Skeletal muscle satellite cell (primary cell): Measurements from ENCODE around the gene SEZ6. TPM values are rescaled to one million over a fixed set of nuclear protein-coding genes. Genes with fewer than 3 reads are reported as not detected.
A peak's percentile ranks its signal among the peaks of the same experiment; 100 is the strongest.

Experiments used
- H3K27me3 ChIP-seq: 2 replicates; pipeline ENCODE4 v1.7.0; 2013; ENCODE audit warnings: low read length; ENCODE audit not compliant: control insufficient read depth, insufficient read depth
- H3K36me3 ChIP-seq: 2 replicates; pipeline ENCODE4 v1.7.0; 2013; ENCODE audit warnings: mild to moderate bottlenecking, control low read depth, low read length; ENCODE audit not compliant: insufficient read depth
- H3K4me1 ChIP-seq: 2 replicates; pipeline ENCODE4 v1.7.0; 2013; ENCODE audit warnings: low read length; ENCODE audit not compliant: control insufficient read depth, insufficient read depth
- H3K4me2 ChIP-seq: 2 replicates; pipeline ENCODE4 v1.7.0; 2013; ENCODE audit warnings: mild to moderate bottlenecking, low read length
- H3K4me3 ChIP-seq: 2 replicates; pipeline ENCODE4 v1.7.0; 2013; ENCODE audit warnings: low read length
- H3K9ac ChIP-seq: 2 replicates; pipeline ENCODE4 v1.7.0; 2013; ENCODE audit warnings: mild to moderate bottlenecking, low read depth, low read length, moderate library complexity
- H3K9me3 ChIP-seq: replicated peaks from 2 replicates; pipeline ENCODE4 v1.7.0; 2013; ENCODE audit warnings: mild to moderate bottlenecking, control low read depth, low read length
- total RNA-seq: library from RNA; depleted of rRNA; stranded (reverse); fragments of >200 nt; gene quantifications from 2 replicates; pipeline ENCODE4 v1.2.3, GENCODE V29; 2012; rRNA removed

Gene SEZ6
- under 0.01 TPM in 1 of 2 replicates, not detected in the other for total RNA-seq

DNA sequence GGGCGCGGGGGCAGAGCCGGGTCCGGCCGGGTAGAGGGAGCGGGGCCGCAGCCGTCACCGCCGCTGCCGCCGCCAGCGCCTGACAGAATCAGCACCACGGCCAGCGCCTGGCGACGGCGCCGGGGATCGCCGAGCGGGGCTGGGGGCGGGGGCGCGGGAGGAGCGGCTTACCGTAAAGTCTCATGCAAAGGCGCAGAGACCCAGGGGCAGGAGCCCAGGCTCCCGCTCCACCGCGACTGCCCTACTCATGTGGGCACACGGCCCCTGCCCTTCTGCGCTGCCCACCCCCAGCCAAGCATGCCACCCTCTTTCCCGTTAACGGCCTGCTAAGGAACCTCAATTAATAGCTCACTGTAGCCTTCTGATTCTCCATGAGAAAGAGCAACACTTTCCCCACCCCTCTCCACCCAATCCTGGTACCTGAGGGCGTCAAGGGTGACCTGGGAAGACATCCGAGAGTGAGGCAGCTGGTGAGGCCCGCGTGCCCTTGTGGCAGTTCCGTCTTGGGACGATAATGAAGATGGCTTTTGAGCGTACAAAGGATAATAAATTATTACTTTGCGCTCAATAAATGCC is at the start of gene SEZ6:
SEZ6 (minus strand) TSS at position 98 of the 576 bp plus-strand sequence. CDS start 164 bp downstream, outside the sequence.
- no peaks in the 10 kb centered on the region for H3K9me3 ChIP-seq
- no peaks in the 10 kb centered on the region for H3K36me3 ChIP-seq
- H3K4me1 ChIP-seq: peaks cover 13% of the 10 kb centered on the region
- no peak within 1 kb of the TSS for H3K9ac ChIP-seq
- H3K4me3 ChIP-seq: no peak within 1 kb of the TSS
- H3K27me3 ChIP-seq: peaks cover 58% of the 10 kb centered on the region
- H3K4me2 ChIP-seq: peak within 1 kb of the TSS; percentile 7

DNA sequence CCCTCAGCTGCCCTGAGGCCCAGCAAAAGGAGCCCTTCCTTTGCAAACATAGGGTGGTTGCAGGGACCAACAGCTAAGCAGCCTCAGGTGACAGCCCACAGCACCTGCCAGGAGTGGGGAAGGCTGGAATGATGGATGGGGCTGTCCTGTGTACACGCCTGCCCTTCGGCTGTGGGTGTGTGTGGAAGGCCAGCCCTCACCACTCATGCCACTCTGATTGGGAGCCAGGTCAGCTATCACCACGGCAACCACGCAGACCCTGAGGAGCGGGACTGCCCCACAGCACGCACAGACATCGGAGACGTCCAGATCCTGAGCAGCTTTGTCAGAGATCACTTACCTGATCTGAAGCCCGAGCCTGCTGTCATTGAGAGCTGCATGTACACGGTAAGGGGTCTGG is 49.0 kb upstream of the SEZ6 start:
- Histone ChIP-seq H3K27me3 (peaks cover 24% of the 10 kb centered on the region), H3K9me3 (no peaks in the 10 kb centered on the region), H3K4me1 (peaks cover 5% of the 10 kb centered on the region), H3K36me3 (no peaks in the 10 kb centered on the region), H3K9ac (no peak overlapping the region), H3K4me3 (no peak overlapping the region), H3K4me2 (no peak overlapping the region)

DNA sequence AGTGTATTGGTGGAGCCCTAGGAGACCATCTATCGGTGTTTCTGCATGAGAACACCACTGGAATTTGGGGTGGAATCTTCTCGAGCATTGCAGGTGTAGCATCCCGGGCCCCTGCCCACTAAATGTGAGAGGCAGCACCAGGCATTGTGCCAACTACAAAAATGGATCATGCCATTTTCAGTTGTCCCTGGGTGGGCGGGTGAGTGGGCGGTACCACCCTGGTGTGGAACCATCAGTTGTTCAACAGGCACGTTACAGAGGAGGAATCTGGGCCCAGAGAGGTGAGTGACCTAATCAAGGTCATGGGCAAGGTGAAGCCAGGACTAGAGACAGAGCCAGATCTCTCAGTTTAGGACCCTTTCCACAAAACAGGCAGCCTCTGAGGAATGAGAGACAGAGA is 45.9 kb upstream of the SEZ6 start:
- H3K4me3 ChIP-seq: no peak overlapping the region
- no peak overlapping the region for H3K4me2 ChIP-seq
- peaks cover 29% of the 10 kb centered on the region for H3K4me1 ChIP-seq
- H3K9me3 ChIP-seq: no peaks in the 10 kb centered on the region
- no peaks in the 10 kb centered on the region for H3K36me3 ChIP-seq
- no peak overlapping the region for H3K9ac ChIP-seq
- peaks cover 29% of the 10 kb centered on the region for H3K27me3 ChIP-seq

DNA sequence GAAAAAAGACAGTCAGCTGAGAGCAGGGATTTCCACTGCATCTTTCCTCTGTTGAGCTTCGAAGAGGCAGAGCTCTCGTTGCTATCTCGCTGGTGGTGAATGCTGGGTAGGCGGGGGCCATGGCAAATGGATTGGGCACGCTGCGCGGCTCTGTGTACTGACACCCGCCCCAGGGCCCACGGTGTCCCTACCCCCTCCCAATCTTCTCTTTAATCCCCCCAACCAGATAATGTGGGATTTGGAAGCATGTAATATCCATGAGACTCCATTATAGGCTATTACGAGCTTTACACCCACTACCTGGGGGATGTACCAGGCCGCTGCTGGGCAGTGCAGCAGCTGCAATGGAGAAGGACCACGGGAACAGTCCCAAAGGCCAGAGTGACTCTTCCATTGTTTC is 45.4 kb upstream of the SEZ6 start:
- Histone ChIP-seq H3K36me3 (no peaks in the 10 kb centered on the region), H3K4me1 (peaks cover 35% of the 10 kb centered on the region), H3K9ac (no peak overlapping the region), H3K4me2 (no peak overlapping the region), H3K4me3 (no peak overlapping the region), H3K27me3 (peaks cover 33% of the 10 kb centered on the region), H3K9me3 (no peaks in the 10 kb centered on the region)

GRCh38 chr17:29050176-29050575 is 44.3 kb upstream of the SEZ6 start:
- H3K36me3 ChIP-seq: no peaks in the 10 kb centered on the region
- no peak overlapping the region for H3K9ac ChIP-seq
- H3K9me3 ChIP-seq: no peaks in the 10 kb centered on the region
- no peak overlapping the region for H3K4me2 ChIP-seq
- H3K4me1 ChIP-seq: peaks cover 36% of the 10 kb centered on the region
- no peak overlapping the region for H3K4me3 ChIP-seq
- peaks cover 27% of the 10 kb centered on the region for H3K27me3 ChIP-seq

- H3K36me3 ChIP-seq: no peaks in the 10 kb centered on the region
- peaks cover 30% of the 10 kb centered on the region for H3K27me3 ChIP-seq
- no peak overlapping the region for H3K4me3 ChIP-seq
- H3K4me1 ChIP-seq: peaks cover 36% of the 10 kb centered on the region
- H3K4me2 ChIP-seq: peak overlapping the region; percentile 5
- no peaks in the 10 kb centered on the region for H3K9me3 ChIP-seq
- peak overlapping the region; percentile 41 for H3K9ac ChIP-seq
These were observed 43.8 kb upstream of the SEZ6 start for GRCh38 chr17:29049541-29050145.

DNA sequence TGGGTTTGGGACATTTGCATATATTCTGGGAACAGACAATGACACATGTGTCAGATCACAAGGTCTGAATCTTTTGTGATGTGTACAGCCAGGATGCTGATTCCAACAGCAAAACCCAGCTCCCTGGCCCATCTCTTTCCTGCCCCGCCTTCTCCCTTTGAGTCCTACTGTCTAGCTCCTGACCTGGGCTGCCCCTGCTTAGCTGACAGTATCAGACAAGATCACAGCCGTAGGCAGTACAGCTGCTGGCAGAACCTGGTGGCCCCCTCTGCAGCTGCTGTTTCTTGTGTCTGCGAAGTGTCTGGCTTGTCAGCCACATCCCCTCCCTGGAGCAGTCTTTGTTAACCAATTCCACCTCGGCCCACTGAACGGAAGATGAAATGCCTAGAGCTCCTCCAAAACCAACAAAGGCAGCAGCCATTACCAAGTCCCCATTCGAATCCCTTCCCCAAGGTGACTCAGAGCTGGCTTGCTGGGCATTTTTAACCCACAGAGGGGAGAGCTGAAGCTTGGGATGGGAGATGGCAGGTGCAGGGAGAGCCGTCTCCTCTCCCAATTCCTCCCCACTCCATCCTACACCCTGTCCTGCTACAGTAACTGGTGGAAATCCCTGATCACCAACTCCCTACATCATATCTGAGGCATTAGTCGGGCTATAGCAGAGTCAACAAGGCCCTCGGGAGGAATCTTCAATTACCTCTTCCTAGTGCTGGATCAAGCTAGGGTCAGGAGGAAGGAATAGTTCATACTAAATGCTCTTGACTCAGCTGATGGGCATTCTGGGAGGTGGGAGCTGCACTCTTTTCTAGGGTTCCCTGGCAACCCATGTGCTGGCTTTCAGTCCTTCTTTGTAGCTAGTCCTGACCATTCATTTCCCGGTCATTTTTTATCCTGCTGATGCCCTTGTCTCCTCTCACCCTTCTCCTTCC is 42.9 kb upstream of the SEZ6 start:
- no peaks in the 10 kb centered on the region for H3K36me3 ChIP-seq
- H3K9me3 ChIP-seq: no peaks in the 10 kb centered on the region
- peaks cover 26% of the 10 kb centered on the region for H3K27me3 ChIP-seq
- H3K4me1 ChIP-seq: peaks cover 36% of the 10 kb centered on the region
- peak overlapping the region; percentile 10 for H3K4me3 ChIP-seq
- peak overlapping the region; percentile 5 for H3K4me2 ChIP-seq
- peak overlapping the region; percentile 41 for H3K9ac ChIP-seq

- H3K4me3 ChIP-seq: no peak overlapping the region
- H3K9ac ChIP-seq: no peak overlapping the region
- no peak overlapping the region for H3K4me2 ChIP-seq
- no peaks in the 10 kb centered on the region for H3K9me3 ChIP-seq
- no peaks in the 10 kb centered on the region for H3K36me3 ChIP-seq
- peaks cover 50% of the 10 kb centered on the region for H3K4me1 ChIP-seq
- H3K27me3 ChIP-seq: peaks cover 19% of the 10 kb centered on the region
These were observed 40.6 kb upstream of the SEZ6 start for GRCh38 chr17:29046473-29046839.

DNA sequence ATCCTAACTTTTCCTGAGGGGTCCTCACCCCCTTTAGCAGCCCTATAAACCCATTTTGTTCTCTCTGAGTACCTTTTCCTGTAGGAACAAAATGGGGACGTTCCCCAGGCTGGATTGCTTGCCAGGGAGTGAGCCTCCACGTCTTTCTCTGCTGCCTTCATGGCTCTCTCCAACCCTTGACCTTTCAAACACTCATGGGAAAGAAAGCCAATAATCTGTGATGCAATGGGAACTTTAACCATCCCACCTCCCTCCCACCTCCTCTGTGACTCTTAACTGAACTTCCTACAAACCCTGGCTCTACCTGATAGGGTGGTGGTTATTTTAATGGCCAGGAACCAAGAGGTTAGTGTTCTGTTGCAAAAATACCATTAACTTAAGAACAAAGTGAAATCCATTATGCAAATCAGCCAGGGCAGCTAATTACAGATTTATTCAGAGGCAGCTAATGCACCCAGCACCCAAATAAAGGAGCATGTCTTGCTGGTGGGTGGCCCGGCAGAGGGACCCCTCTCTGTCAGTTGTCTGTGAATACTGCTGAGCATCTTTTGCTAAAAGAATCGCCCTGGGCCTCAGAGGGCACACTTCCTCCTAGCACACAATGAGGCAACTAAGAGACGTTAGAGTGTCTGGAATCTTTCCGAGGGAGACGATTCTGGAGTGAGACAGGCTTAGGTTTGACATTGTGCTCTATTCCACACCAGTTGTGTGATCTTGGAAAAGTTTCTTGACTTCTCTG is 40.1 kb upstream of the SEZ6 start:
- Histone ChIP-seq H3K36me3 (no peaks in the 10 kb centered on the region), H3K4me3 (no peak overlapping the region), H3K4me1 (peaks cover 53% of the 10 kb centered on the region), H3K9ac (no peak overlapping the region), H3K9me3 (no peaks in the 10 kb centered on the region), H3K4me2 (no peak overlapping the region), H3K27me3 (peaks cover 19% of the 10 kb centered on the region)

DNA sequence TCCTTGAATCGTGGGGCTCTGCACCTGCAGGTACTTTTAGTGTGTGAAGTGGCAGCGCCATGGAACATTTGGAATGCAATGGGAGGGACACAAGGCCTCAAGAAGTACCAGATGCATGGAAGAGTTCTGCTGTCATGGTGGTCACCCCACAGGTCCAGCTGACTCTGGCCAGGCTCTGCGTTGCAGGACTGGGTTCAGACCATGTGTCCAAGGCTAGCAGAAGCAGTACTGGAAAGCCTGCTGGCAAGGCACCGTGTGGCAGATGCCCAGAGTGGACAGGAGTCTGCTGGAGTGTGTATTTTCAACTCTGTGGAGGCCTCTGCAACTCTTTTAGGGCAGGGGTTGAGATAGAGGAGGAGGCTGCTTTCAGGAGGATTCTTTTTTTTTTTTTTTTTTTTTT is 39.2 kb upstream of the SEZ6 start:
- H3K36me3 ChIP-seq: no peaks in the 10 kb centered on the region
- H3K4me3 ChIP-seq: no peak overlapping the region
- H3K9ac ChIP-seq: no peak overlapping the region
- H3K4me2 ChIP-seq: no peak overlapping the region
- H3K27me3 ChIP-seq: peaks cover 19% of the 10 kb centered on the region
- H3K4me1 ChIP-seq: peaks cover 55% of the 10 kb centered on the region
- H3K9me3 ChIP-seq: no peaks in the 10 kb centered on the region

- Histone ChIP-seq H3K4me3 (no peak overlapping the region), H3K9me3 (no peaks in the 10 kb centered on the region), H3K27me3 (peaks cover 15% of the 10 kb centered on the region), H3K4me1 (peaks cover 46% of the 10 kb centered on the region), H3K36me3 (no peaks in the 10 kb centered on the region), H3K9ac (no peak overlapping the region), H3K4me2 (no peak overlapping the region)
These were observed 37.8 kb upstream of the SEZ6 start for GRCh38 chr17:29043539-29044145.
